Left colon (tissue), 2 donors: ENCODE measurements around the gene SLC12A8. TPM values are rescaled to one million over a fixed set of nuclear protein-coding genes. Genes with fewer than 3 reads are reported as not detected.

Source experiments
- ATAC-seq: fragments of 200-7000 bp; cut with Tn5 transposase; one replicate; pipeline ENCODE4 v1.9.1; 2020; ENCODE audit warnings: mild to moderate bottlenecking, moderate library complexity
- DNase-seq, 2 donors: peaks; one replicate each; pipeline ENCODE4 v3.0.0-alpha.2; 2020
- intact Hi-C, 2 donors: fragments of 100-400 bp; cut with DNase I in 1 of 2; cut with micrococcal nuclease in 1 of 2; formaldehyde crosslinking; loops; one replicate each; pipeline versions ENCODE4 v1.11.2 to v1.14.0; 2022; cut with DNase I, micrococcal nuclease
- total RNA-seq, 2 donors: library from RNA; stranded (reverse); fragmentation: NEBNext Ultra II Directional; extraction: Animal tissue kit (Norgen Biotek cat#: 25700); gene quantifications; one replicate each; pipeline ENCODE4 v1.2.1, GENCODE V29; 2021
- donor health status: DM: no; HTN: no; CAD: no.
- donor health status: DM: yes; HTN: yes; CAD: no.

SLC12A8 gene
- total RNA-seq, 2 donors from 2014 or later: 18.4 to 23.7 TPM

GRCh38 chr3:125220727-125221429 lies 8.3 kb upstream of the SLC12A8 start:
- DNase-seq (no peak), ATAC-seq (no peak)

GRCh38 chr3:125220183-125220582 lies 7.6 kb upstream of the SLC12A8 start:
- intact Hi-C loops: no loop called here
- ATAC-seq (no peak), DNase-seq (no peak)

More at GRCh38 chr3:125220727-125221429, 8.3 kb upstream of the SLC12A8 start:
- intact Hi-C loops: no loop called here

DNA sequence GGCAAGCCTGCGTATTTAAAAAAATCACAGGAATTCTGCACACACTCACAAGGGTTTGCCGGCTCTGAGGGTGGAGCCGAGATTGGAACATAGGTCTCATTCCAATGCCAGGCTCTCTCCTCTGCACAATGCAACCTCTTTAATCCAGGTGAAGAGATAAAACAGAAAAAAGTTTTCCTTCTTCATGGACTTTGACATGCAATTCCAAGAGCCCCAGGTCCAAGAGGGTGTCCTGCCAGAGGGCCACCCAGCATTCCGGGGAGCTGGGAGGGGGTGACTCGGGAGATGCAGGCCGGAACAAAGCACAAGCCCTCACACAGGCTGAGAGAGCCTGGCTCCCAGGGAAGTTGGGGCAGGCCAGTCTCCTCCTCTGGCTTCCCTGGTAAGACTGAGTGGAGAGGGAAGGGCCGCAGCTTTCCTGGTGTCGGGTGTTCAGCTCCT lies 6.7 kb upstream of the SLC12A8 start:
- intact Hi-C loops: no loop called here
- ATAC-seq (peak; percentile 78), DNase-seq (peak in 1 of 2 donors; percentile 31)

DNA sequence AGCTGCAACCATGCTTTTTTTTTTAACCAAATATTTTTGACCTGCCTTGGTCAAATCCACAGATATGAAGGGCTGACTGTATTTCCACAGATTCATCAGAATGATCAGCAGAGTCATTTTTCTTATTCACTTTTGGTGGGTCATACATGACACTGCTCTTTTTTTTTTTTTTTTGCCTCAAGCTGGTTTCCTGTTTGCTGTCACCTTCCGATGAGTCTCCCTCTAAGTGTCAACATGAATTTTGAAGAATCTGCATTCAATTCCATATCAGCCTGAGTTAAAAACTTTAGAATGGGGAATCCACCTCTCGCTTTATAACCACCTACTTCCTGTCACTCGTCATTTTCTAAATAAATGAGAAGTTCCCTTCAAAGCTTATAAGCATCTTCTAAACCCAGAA lies 2.2 kb upstream of the SLC12A8 start:
- intact Hi-C loops: no loop called here
- no peak for ATAC-seq

GRCh38 chr3:125213946-125214542 lies 1.5 kb upstream of the SLC12A8 start:
- intact Hi-C loops: no loop called here
- ATAC-seq: no peak
- DNase-seq: no peak

More for the DNA sequence above, 2.2 kb upstream of the SLC12A8 start:
- DNase-seq: no peak

DNA sequence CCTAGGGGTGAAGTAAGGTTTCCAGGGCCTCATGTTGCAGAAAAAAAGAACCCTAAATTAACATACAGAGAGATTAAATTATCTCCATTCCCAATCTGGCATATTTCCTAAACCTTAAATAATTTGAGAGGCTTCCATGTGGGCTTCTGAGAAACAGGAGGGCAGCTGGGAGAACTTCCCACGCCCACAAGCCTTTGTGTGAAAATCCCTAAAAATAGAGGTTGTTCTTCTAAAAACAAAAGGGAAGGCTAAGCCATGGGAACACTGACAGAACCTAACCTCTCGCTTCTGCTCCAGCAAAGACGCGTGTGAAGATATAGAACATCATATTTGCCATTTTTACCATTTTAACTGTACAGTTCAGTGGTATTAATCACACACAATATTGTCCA lies 812 bp upstream of the SLC12A8 start:
- no peak for DNase-seq
- ATAC-seq: no peak
- intact Hi-C loops: no loop called here

DNA sequence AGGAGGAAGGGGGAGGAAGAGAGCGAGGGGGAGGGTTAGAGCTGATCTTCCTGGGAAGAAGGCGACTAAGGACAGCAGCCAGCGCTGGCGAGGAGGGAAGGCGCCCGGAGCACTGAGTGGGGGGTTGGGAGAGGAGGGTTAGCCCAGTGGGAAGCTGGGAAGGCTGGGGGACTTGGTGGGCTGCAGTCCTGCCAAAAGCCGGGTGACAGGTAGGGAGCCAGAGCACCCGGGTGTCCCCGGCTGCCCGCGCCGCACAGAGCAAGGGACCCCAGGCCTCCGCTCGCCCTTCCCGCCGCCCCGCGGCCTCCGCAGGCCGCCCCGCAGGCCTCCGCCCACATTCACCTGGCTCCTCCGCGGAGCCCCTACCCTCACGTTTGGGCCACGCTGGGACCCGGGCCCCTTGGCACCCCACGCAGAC lies 448 bp downstream of the SLC12A8 start:
- intact Hi-C loops: no loop called here
- peak in 1 of 2 donors; percentile 35 for DNase-seq
- peak; percentile 67 for ATAC-seq

GRCh38 chr3:125211523-125212090 lies 941 bp downstream of the SLC12A8 start:
- intact Hi-C loops: no loop called here
- DNase-seq (no peak), ATAC-seq (no peak)

DNA sequence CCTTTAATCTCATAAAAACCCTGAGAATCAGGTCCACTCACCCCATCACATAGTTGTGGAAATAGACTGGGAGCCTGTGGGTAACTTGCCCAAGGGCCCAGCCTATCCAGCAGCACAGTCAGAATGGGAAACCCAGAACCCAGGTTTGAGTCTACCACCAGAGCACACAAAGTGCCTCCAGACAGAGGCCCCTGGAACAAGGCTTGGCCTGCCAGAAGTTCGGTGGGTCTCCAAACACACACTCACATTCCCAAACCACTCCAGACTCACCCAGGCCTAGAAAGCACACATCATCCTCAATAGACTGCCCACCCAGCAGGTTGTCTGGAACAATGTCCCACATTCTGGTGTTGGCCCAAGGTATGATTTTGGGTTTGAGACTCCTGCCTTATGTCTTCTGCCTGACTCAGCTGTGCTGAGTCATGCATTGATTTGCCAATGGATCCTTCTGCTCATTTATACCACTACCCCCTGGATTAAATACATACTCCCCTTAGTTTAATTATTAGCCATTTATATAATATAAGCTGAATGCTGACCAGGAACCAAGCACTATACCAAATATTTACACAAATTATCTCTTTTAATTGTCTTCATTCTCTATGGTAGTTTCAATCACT lies 4.5 kb downstream of the SLC12A8 start:
- ATAC-seq (no peak), DNase-seq (no peak)
- intact Hi-C loops: no loop called here

DNA sequence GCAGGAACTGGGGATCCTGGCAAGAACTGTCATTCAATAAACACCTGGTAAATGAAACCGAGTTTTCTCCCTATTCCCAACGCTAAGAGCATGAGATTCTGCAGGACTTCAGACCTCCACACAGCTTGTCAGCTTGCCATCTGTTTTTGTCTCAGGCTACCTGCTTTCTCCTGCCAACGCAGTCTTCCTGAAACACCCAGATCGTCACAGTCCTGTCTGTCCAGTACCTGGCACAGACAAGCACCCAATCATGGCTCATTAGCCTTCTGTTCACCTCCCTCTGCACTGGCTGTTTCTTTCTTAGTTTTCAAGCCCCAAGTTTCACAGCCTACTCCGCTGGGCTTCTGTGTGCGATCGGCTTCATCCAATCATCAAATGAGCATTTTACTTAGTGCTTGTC lies 5.0 kb downstream of the SLC12A8 start:
- intact Hi-C loops: no loop called here
- DNase-seq (no peak), ATAC-seq (peak; percentile 71)

DNA sequence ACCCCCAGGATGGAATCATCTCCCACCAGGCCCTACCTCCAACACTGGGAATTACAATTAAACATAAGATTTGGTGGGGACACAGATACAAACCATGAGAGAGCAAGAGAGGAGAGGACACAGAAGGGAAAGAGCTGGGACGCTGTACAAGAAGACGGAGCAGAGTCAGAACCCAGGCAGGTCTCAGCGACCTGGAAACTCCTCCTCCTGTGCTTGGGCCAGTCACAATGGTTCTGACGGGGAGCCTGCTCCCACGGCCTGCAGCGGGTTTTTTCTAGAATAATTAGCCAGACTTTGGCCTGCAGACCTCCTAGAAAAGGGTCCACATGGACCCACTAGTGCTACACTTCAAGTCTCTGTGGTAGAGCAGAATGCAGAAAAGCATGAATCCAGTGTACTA lies 5.6 kb downstream of the SLC12A8 start:
- ATAC-seq: no peak
- intact Hi-C loops: no loop called here

DNA sequence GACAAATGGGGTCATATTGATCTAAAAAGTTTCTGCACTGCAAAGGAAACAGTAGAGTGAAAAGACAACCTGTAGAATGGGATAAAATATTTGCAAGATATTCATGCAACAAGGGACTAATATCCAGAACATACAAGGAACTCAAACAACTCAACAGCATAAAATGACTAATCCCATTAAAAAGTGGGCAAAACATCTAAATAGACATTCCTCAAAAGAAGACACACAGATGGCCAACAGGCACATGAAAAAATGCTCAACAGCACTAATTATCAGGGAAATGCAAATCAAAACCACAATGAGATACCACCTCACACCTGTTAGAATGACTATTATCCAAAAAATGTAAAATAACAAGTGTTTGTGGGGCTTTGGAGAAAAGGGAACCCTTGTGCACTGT lies 8.8 kb downstream of the SLC12A8 start:
- no peak for ATAC-seq
- DNase-seq: no peak
- intact Hi-C loops: no loop called here

More for the DNA sequence above, 5.6 kb downstream of the SLC12A8 start:
- no peak for DNase-seq

DNA sequence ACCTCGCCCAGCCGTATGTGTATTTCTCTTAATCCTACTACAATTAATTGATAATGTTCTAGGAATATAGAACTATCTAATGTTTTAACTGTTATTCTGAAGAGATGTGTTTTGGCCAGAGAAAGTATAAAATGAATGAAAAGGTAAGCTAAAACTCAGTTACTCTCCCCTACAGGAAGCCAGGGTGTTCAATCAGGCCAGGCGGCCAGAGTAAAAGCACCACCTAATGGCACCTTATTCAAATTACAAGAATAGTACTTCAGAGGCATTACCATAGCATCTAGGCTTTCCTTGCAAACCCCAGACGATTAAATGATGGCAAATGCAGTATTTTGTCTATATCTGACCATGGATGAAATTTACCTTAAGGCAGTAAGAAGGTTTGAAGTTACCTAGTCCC lies 10.4 kb downstream of the SLC12A8 start:
- ATAC-seq (peak; percentile 43), DNase-seq (no peak)
- intact Hi-C loops: no loop called here

DNA sequence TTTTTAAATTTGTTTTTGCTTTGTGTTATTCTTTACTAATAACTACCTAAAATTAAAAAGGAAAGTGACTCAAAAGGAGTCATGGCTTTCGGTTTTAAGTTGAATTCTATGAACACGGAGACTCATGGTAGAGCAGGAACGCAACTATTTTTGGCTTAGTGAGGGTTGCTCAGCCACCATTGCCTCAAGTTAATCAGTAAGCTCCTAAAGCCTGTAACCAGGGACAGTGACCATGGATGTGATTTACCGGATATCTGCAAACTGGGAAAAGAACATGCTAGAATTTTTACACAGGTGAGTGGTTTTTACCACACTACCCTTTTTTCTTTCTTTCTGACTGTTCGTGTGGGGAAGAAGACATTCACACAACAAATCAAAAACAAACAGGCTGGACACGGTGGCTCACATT lies 11.8 kb downstream of the SLC12A8 start:
- no peak for ATAC-seq
- intact Hi-C loops: no loop called here

DNA sequence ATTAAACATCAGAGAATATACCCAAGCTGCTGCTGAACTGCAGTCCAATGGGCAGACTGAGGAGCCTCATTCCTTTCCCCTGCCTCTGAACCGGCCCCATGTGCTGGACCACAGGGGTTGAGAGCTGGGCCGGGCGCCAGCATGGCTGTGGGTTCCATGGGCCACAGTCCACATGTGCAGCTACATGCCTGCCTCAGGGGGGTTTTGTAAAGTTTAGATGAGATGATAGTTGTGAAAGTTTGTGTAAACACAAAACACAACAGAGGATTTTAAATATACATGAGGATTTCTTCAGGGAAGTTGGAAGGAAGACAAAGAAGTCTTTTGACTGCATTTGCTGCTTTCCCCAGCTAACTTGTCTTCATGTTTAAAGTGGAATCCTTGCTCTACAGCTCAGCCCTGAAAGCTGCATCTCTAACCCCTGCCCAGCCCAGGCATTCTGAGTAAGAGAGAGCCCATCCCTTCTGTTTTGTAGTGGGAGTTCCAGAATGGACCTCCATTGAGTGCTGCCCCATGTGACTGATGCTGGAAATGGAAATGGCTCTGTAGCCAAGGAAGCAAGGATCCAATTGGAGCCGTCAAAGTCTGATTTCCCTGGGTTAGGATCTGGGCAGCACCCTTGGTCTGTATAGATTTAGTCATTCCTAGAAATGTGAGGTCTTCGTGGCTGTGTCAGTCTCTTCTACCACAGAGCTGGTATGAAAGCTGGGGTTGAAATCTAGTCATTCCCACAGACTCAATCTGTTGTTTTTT lies 17.5 kb downstream of the SLC12A8 start:
- ATAC-seq (no peak), DNase-seq (peak in 1 of 2 donors; percentile 35)
- intact Hi-C loops: no loop called here

More for the DNA sequence above, 11.8 kb downstream of the SLC12A8 start:
- no peak for DNase-seq

- no peak for DNase-seq
- intact Hi-C loops: no loop called here
- no peak for ATAC-seq
Measured at GRCh38 chr3:125194061-125194848, 18.3 kb downstream of the SLC12A8 start.

DNA sequence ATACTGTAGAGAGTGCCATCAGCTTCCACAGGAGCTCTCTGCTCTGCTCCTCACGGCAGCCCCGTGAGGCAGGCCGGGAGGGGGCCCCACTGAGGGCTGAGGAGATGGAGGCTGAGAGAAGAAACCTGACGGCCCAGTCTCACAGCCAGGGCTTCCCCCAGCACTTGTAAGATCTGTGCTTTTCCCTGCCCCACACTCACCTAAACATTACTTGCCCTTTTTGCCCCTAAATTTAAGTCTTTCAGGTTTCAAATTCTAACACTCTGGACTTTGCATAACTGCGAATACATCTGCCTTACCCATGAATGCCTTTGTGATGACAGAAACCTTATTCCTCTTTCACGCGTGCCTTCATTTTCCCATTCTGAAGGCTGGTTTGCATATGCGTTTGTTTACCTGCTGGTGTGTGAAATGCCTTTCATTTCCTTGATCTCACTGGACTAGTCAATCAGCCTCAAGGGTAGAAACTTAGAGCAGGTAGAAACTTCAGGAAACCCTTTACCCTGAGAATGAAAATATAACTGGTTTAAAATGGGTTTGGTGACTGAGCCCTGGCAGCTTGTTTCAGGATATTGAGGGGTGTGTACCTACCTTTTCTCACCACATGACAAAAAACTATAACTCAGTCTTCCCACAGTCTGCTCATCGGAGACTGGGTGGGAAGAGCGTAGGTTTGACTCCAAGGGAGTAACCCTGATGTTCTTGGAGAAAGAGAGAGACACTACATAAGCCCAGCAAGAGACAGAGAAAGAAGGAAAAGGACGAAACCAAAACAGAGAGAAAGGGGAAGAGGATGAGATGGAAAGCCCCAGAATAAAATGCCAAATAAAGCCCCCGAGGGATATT lies 20.1 kb downstream of the SLC12A8 start:
- DNase-seq (no peak), ATAC-seq (no peak)
- intact Hi-C loops: no loop called here

GRCh38 chr3:125191730-125192129 lies 20.8 kb downstream of the SLC12A8 start:
- ATAC-seq (no peak), DNase-seq (no peak)
- intact Hi-C loops: no loop called here
